ENCODE measurements around the gene EDAR.
A peak's percentile ranks its signal among the peaks of the same experiment; 100 is the strongest.

The EDAR gene

DNA sequence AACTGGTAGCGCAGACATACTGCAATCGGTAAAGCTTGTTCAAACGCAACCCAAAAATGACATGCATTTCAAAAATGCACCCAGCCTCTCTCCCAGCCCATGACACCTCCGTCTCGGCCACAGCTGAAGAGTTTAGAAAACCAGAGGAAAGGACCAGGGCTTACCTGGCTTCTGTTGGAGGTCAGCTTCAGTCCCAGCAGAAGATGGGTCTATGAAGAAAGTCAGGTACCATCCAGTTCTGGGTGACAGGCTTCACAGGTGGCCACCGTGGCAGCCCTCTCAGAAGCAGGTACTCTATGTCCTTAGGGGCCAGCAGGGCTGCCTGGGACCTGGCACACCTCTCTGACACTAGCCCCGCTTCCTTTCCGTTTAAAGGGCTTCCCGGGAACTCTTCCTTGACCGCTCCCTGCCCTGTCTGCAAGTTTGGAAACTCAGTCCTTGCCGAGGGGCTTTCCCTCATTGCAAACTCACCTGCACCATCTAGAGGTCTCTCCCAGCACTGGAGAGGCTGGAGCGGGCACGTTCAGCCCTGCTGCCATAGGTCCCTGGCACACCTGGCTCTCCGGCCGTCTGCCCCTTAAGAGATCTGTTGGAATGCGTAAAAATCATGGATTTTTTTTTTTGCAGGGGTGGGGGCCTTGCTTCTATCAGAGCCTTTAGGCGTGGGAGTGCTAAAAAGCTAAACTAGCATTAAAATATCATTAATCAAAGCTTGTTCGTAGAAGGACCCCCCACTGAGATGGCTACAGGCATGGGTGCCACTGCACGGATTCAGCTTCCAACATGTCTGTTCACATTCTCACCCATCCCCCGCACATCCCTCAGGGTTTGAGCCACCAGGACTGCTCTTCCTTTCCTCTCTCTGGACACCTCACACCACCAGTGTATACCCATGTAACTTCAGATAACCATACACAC, at the start of gene EDAR:
TSS of gene EDAR (minus strand) at position 425 of the 918 bp plus-strand sequence. CDS start 58,206 bp downstream, outside the sequence.
- DNase-seq = peak; percentile 65

DNA sequence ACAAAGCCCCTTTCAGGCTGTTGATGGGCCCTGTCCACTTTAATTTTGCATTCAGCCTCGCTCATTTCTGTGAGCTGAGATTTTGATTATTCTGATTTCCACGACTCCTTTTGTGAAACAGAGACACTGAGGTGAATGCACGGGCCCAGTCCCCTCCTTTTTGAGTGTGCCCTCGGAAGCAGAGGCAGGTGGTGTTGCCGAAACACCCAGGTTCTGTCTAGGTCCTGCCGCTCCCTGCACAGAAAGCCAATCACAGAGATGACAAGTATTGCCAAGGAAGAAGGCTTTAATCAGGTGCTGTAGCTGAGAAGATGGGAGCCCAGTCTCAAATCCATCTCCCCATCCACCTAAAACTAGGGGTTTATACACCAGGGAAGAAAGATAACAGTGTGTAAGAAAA, 44.2 kb upstream of the EDAR start:
- DNase-seq = no peak

DNA sequence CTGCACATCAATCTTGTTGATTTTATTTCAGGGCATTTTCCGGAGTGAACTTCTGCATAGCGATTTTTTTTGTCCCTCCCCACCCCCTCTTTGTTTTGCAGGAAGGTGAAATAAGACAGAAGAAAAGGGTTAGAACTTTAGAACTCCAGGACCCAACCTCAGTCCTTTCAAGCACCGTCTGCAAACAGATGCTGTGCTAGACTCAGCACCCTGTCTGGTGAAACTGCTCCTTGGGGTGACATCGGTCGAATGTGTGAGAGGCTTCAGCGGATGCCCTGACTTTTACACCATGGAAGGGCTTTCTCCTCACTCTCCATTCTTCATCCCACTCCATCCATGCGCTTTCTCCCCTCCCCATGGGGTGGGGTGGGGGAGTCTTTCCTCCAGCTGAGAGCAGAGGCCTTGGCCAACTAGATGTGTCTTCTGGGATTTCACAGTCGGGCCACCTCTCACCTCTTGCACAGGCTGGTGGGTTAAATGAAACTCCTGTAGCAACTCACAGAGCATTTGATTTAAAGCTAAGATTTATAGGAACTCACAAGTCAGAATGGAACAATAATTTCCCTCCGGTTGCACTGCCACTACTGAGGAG, 43.3 kb upstream of the EDAR start:
- DNase-seq = no peak

DNA sequence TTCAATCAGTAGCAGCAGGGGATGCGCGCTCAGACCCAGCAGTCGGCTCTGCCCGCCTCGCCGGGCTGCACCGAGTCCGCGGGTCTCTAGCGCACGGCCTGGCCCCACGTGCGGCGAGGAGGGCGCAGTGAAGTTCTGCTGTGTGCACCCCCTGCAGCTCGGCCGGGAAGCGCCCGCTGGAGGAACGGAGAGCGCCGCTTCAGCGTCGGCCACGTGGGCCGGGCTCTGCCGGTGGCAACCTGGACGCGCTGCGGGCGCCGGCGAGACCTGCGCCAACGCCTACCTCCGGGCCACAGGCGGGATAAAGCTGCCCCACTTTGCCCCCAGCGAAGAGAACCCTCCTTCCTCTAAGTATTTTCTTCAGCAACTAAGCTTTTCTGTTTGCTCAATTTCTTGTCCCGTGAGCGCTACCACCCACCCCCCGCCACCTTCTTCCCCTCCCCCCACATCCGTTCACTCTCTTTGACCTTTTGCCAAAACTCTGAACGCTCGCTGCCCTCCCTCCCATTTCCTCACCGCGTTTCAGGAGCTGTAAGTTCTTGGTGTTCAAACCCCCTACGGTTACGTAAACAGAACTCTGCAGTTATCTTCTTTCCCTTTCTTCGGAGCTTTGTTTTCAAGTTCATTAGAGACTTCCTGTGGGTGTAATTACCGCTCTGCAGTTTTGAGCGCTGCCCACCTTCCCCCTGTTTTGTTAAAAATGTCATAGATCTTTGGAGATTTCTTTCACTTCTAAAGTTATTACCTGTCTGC, 42.6 kb upstream of the EDAR start:
- peak; percentile 23 for DNase-seq

DNA sequence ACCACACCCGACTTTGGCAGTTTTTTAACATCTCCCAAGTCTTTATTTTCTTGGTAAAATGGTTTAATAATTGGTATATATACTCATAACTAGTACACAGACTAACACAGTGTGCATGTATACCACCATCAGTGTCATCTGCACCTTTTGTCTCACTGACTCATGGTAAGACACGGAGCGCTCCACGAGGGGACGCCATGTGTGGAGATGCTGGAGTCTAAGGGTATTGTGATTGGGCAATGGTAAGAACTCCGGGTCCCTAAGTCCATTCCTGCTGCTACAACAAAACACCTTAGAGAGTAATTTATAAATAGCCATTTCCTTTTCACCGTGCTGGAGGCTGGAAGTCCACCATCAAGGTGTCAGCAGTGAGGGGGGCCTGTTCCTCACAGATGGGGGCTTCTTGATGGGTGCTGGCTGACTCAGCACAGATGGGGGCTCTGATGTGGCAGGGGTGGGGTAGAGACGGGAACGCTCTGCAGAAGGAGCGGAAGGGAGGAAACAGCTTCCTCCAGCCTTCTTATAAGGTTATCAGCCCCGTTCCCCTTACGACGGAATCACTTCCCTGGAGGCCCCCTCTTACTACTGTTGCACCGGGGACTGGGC, 42.0 kb upstream of the EDAR start:
- DNase-seq = no peak

DNA sequence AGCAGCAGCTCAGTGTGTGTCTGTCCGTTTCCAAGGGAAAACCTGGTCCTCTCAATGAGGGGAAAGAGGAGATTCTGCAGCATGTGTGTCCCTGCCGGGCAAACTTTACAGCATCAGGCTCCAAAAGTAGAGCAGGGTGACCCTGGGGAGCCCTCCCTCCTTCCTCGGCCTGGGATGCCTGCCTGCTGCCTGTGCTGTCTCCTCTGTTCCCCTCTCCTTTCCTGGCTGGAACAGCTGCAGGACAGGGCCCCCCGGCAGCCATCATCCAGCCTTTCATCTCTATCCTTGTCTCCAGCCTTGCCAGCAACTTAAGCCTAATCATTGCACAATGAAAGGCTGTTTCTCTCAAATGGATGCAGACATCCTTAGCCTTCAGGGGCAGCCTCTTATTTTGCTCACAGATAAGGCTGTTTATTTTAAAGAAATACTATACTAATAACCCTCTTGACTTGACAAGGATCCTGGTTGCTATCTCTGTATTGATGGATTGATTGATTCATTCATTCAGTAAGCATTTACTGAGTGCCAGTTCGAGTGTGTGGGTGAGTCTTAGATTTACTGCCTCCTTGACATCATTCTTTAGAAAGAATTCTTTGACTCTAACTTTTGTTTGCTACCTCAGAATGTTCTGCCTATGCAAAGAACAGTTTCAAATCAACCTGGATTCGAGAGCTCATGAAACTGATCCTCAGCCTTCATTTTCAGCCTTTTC, 40.6 kb upstream of the EDAR start:
- no peak for DNase-seq

DNA sequence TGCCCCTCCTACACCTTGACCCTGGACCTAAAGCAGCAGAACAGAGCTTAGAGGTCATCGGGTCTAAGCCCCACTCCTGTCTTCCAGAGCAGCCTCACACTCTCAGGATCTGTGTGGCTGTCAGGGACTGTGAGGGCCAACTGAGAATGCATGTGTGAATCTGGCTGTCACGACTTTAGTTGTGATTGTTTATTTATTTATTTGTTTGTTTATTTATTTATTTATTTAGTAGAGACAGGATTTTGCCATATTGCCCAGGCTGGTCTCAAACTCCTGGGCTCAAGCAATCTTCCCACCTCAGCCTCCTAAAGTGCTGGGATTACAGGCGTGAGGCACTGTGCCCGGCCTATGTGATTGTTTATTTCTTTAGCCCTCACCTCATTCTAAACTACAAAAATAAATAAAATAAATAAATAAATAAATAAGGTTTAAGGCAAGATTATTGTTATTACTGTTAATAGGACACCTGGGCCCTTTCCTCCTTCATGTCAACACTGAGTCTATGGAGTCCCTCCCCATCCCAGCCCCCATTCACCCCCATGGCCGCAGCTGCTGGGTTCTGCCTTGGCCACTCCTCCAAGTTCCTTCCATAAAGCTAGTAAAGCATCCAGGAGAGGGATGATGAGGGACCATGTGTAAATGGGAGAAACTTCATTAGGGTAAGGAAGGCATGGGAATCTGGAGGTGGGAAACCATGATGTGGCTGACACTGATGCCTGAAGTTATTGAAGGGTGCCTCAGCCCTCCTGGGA, 39.9 kb upstream of the EDAR start:
- DNase-seq = no peak

DNA sequence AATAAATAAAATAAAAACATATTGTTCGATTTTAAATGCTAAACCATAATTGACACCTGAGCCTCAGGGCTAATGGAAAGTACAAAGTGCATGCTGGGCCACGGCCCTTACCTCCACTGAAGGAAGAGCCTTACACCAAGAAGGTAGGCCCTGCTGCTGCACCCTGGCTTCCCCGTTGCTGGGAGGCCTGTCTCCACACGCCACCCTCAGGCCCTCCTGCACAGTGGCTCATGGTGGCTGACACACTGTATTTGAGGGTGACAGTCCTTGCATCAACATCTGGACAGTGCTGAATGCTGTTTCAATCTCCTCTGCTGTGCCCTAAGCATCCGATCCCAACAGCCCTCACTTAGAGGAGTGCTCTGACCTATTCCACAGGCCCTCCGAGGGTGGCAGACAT, 39.3 kb upstream of the EDAR start:
- DNase-seq = no peak

DNA sequence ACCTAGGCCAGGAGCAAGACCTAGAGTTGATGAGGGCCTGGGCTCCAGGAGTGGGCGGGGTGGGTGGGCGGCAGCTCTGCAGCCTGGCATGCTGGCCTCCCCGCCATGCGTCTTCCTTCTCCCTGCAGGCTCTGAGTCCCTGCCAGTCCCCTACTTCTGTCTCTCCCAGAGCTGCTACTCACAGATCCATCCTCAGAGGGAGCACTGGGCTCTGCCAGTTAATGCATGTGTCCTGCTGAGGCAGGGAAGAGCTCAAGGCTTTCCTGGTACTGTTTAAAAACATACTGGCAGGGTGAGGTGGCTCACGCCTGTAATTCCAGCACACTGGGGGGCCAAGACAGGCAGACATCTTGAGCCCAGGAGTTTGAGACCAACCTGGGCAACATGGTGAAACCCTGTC, 38.7 kb upstream of the EDAR start:
- DNase-seq = no peak

DNA sequence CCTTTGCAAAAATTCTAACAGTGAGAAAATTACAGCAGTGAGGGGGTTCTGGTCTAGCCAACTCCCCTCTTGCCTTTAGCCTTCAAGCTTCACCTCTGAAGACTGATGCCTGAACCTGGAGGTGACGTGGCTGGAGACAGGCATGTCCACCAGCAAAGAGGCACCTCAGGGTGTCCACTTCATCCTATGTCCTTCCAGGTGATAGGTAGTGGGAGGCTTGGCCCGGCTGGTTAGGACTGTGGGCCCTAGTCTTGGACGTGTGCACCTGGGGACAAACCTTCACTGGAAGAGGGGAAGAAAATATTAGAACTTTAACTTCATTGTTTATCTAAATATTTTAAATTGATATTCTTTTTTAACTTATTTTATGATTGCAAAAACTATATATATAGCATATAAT, 35.5 kb upstream of the EDAR start:
- DNase-seq = no peak

DNA sequence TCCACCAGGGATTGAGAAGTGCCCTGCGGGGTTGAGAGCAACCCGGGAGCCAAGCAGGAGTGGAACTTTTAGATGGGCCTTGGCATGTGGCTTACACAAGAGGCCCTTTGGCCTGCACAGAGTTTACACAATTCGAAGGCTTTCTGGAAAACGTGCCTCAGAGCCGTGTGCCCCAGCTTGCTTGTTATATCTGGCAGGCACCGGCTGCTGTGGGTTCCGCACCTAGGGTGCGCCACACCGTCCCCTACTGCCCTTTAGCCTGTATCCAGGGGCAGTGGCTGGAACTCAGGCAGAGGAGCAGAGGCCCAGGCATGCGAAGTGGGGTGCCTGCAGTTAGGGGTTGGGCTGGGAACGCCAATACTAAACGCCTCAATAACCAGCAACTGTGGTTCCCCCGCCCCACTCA, 32.9 kb upstream of the EDAR start:
- DNase-seq = no peak

DNA sequence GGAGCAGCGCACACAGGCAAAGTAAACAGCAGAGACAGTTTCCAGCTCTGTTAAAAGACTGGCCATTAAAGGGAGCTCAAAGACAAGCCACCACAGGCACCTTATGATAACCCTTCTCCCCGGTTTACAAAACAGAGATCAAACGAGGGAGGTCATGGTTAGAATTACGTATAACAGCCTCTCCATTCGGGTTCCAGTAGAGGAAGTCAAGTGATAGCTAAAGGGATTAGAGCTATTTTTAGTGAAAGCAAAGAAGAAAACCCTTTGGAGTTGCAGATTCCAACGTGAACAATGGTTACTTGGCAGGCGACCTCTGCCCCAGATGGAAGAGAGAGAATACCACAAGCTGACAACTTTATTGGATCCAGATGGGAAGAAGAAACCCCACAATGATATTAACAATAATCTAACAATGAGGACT, 31.2 kb upstream of the EDAR start:
- peak; percentile 4 for DNase-seq

DNA sequence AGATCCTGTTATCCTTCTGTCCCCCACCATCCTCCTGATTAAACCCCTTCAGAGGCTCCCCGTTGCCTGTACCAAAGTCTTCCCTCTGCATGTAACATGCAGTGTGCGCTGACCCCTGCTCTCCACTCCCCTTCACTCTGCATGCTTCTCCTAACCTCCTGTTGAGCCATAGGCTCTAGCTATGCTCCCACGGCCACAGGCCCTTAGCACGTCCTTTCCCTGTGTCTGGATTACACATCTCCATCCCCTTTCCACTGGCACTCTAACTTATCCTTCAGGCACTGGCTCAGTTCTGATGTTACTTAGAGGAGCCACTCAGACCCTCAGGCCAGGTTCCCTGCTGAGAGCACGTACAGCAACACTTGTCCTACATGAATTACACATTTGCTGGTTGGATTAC, 29.4 kb upstream of the EDAR start:
- no peak for DNase-seq

DNA sequence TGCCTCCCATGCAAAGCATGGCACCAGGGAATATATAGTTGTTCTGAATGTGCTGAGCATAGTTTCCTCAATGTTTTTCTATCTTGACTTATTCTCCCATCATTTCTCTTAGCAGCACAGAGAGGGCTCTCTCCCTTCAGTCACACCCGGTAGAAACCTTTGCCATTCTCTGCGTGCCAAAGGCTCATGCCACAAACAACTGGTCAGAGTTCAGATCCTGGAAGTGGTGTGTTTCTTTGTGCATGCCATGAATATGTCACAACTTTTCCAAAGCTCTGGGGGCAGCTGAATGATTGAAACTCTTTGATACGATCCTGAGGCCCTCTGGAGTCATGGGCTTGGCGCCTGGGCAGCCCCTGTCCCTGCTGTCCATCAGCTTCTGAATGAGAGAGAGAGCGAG, 28.0 kb upstream of the EDAR start:
- DNase-seq = no peak

DNA sequence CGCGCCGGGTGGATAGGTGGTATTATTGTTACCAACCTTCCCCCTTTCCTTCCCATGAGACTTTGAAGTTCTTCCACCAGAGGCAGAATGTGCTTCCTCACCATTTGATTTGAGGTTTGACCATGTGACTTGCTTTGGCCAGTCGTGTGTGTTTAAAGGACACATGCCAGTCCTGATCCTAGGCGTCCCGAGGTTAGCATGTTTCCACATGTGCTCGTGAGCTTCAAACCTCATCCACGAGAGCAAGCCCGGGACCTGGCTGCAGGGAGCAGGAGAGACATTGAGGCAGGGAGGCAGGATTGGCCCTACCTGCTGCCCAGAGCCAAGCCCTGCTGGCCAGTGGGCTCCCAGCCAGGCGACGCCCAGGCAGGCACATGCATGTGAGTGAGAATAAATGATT, 27.4 kb upstream of the EDAR start:
- DNase-seq = no peak

DNA sequence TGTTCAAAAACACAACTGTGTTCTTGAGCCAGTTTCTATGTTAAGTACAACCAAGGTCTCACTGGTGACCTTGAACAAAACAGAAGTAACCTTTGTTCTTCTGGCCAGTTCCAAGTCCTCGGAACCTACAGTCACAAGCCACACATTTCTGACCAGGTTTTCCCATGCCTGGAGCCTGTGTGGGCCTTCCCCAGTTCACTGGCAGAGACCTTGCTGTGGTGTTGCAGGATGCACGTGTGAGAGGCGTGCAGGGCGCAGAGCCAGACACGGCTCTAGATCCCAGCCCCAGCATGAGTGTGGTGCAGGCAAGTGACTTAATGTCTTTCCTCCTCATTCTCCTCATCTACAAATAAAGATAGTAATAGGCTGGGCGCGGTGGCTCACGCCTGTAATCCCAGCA, 25.5 kb upstream of the EDAR start:
- DNase-seq = no peak

DNA sequence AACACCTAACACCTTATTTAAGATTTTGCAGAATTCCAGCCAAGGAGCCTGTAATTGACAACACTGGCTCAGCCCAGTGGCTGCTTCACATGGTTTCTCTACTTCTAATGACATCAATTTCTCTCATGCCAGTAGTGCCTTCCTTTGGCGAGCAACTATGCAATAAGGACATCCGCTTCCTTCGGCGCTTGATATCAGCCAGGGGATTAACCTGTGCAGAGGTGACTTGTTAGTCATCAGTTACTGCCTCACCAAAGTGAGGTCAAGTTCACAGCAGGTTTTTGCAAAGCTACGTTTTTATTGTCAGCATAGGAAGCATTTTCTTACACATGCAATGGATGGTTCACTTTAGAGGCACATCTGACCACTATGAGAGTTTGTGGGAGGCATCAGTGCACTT, 24.0 kb upstream of the EDAR start:
- no peak for DNase-seq

DNA sequence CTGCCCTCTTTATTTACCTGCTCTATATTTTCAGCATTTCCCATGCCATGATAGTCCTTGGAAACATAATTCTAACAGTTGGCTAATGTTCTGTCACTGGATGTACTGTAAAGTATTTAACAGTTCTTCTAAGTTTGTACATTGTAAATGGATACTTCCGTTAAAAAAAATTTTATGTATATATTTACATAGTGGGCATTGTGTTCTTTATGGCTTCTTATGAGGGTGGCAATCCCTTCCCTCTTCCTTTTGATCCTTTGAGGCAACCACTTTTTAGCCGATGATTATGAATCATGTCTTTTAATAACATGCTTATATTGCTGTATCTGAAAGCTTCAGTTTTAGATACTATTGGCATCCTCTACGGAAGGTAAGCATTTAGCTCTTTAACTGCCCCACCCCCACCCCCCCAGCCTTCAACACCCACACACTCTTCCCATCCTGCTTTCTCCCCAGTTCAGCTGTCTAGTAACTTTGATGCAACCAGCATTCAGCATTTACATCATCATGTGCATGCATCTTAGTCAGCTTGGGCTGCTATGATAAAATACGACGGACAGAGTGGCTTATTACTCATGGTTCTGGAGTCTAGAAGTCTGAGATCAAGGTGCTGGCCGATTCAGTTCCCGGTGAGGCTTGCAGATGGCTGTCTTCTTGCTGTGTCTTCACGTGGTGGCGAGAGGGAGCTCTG, 21.0 kb upstream of the EDAR start:
- DNase-seq = no peak

DNA sequence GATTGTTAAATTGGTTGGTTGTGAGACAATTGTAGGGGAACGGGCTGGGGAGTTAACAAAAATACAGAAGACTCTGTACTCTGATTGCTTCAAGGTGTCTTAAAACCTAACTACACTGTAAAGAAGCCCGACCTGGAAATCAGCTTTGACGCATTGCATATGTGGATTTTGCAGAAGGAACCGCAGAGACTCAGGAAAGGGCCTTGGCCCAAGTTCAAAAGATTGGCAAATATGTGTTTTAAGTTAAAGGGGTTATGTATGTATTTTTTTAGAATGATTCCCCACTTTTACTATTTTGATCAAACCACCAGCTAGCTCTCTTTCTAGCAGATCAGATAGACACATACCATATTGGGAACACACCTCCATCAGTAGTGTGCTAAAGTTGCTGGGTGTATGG, 18.0 kb upstream of the EDAR start:
- DNase-seq = no peak

DNA sequence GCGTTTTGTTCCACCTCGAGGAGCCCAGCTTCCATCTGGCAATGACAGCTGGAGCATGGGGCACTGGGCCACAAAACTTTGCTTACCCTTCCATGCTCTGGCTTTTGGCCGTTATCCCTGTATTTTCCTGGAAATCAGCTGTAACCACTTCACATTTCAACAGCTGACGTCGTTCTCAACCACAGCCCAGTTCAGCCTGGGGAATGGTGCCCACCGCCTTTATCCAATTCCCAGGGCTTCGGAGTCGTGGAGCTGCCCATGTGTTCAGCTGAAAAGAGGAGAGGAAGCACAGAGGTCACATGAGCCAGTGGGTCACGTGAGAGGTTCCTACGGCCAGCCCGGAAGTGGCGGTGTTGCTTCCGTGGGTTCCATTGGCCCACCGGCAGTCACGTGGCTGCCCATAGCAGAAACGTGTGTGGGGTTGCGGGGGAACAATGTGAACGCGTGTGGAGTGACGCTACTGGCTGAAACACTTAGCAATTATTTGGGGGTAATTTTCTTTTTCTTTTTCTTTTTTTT, 16.7 kb upstream of the EDAR start:
- no peak for DNase-seq

DNA sequence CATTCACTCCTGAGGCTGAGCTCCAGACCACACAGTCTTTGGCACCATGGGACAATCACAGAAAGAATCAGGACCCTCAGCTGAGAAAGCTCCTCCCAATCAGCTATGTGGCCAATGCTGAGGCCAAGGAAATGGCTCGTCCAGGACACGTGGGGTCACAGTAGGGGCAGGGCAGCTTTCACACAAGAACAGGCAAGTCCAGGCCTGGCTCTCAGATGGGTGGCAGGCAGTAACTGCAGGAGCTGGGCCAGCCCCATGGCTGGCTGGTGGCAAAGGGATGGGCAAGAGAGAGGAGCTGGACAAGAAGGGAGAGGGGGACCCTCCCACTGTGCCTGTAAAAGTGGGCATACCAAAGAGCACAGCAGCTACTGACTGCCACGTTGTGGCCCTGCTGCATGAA, 12.2 kb upstream of the EDAR start:
- no peak for DNase-seq

Measured in NCI-H510A treated with DMSO at 0.1 percent for 48 hours (cell line).